ENCODE data around the gene UFL1. TPM values are rescaled to one million over a fixed set of nuclear protein-coding genes. Genes with fewer than 3 reads are reported as not detected.

Gene UFL1
- total RNA-seq, 1 experiment from 2014 or later: 12.7 TPM

- no peak overlapping the region for H2BK12ac ChIP-seq (ENCODE audit: insufficient read length, low read depth, low read length)
- H2BK120ac ChIP-seq (ENCODE audit: low read depth, low read length, poor library complexity, severe bottlenecking): no peak overlapping the region
- DNase-seq: no peak
- no peaks in the 10 kb centered on the region for H3K9me3 ChIP-seq (ENCODE audit: control insufficient read depth, low read depth, low read length)
- H3K4ac ChIP-seq (ENCODE audit: low read depth, low read length): no peak overlapping the region
- no peak overlapping the region for H3K23ac ChIP-seq (ENCODE audit: insufficient read length, low read depth, low read length)
- no peak overlapping the region for H2BK20ac ChIP-seq (ENCODE audit: low read depth, low read length, poor library complexity, severe bottlenecking)
- Mint-ChIP-seq H3K27me3 (ENCODE audit: low read depth) (no peaks in the 10 kb centered on the region), H3K36me3 (ENCODE audit: insufficient read depth in 1 of 3, low read depth in 3 of 3) (peaks cover 0 to 2% (median 0%) of the 10 kb centered on the region in 3 experiments; a peak in 2 of 7 replicates), H3K27ac (no peak overlapping the region), H3K4me1 (peaks cover 21 to 23% of the 10 kb centered on the region in 2 experiments), H3K4me3 (no peak overlapping the region), H3K9me3 (no peaks in the 10 kb centered on the region)
- H2AFZ ChIP-seq (ENCODE audit: low read length): no peak overlapping the region
- H3K18ac ChIP-seq (ENCODE audit: insufficient read length, low read depth, low read length): no peak overlapping the region
- no peak overlapping the region for H4K8ac ChIP-seq (replicated peaks; ENCODE audit: insufficient read length, low read depth, low read length)
- H3K27ac ChIP-seq (ENCODE audit: insufficient read length, low read depth, low read length): no peak overlapping the region
- no peaks in the 10 kb centered on the region for H3K23me2 ChIP-seq (ENCODE audit: insufficient read length, low read depth, low read length, poor library complexity, severe bottlenecking)
- no peak overlapping the region for H2AK5ac ChIP-seq (ENCODE audit: insufficient read length, low read length)
- no peaks in the 10 kb centered on the region for H3K4me1 ChIP-seq (ENCODE audit: insufficient read depth, low read length)
- no peak overlapping the region for H3K56ac ChIP-seq (ENCODE audit: insufficient read length, low read depth, low read length)
- no peaks in the 10 kb centered on the region for H4K20me1 ChIP-seq (ENCODE audit: control insufficient read depth, insufficient read depth, insufficient read length)
- H2BK5ac ChIP-seq (ENCODE audit: insufficient read length, low read length): no peak overlapping the region
- no peak overlapping the region for H4K5ac ChIP-seq (ENCODE audit: insufficient read length, low read depth, low read length)
- H3T11ph ChIP-seq (ENCODE audit: low read length): no peak overlapping the region
- H3K27me3 ChIP-seq (ENCODE audit: insufficient read depth, low read length): no peaks in the 10 kb centered on the region; the same call in 1 of the 2 replicates
- no peak overlapping the region for H3K4me2 ChIP-seq (ENCODE audit: insufficient read depth, insufficient read length, low read length)
- no peak overlapping the region for H3K9ac ChIP-seq (ENCODE audit: extremely low read depth, insufficient read length, low read length)
- H3K79me2 ChIP-seq (ENCODE audit: insufficient read depth, low read length): no peaks in the 10 kb centered on the region
- H4K91ac ChIP-seq (ENCODE audit: insufficient read length, low read depth, low read length): no peak overlapping the region
- TF ChIP-seq CTCF (conservative IDR thresholded peaks at IDR 0.05): no peak
- H2BK15ac ChIP-seq (ENCODE audit: low read depth, low read length): no peak overlapping the region
- H3K14ac ChIP-seq (ENCODE audit: insufficient read depth, low read length): no peak overlapping the region
- no peaks in the 10 kb centered on the region for H3K79me1 ChIP-seq (ENCODE audit: insufficient read depth, low read depth, low read length, poor library complexity, severe bottlenecking)
Observed at GRCh38 chr6:96563853-96564252, 42.2 kb downstream of the UFL1 start.
